Psoas muscle (tissue), 8 donors: ENCODE results near the gene CLTCL1. TPM values are rescaled to one million over a fixed set of nuclear protein-coding genes. Genes with fewer than 3 reads are reported as not detected.

Experiments used
- ATAC-seq, 4 donors: fragments of 200-7000 bp; cut with Tn5 transposase; one replicate each; pipeline ENCODE4 v1.9.1; 2020; ENCODE audit warnings: moderate library complexity in 3 of 4, mild to moderate bottlenecking in 2 of 4
- DNase-seq, 2 donors: peaks; one replicate each; pipeline ENCODE4 v3.0.0-alpha.2; 2020
- H3K27ac ChIP-seq: fragments of 200-600 bp; one replicate; pipeline ENCODE4 v1.8.0; 2022
- H3K27me3 ChIP-seq, 3 donors: fragments of 200-600 bp in 1 of 3; one replicate each; pipeline versions ENCODE4 v1.6.1 to v1.8.0; 2013 to 2022; ENCODE audit warnings: low read length in 2 of 3, mild to moderate bottlenecking in 2 of 3, moderate library complexity in 1 of 3; ENCODE audit not compliant: insufficient read depth in 3 of 3
- H3K36me3 ChIP-seq, 2 donors: fragments of 200-600 bp in 1 of 2; one replicate each; pipeline versions ENCODE4 v1.6.1 to v1.8.0; 2013 to 2022; ENCODE audit warnings: low read depth in 1 of 2, mild to moderate bottlenecking in 1 of 2, moderate library complexity in 1 of 2; ENCODE audit not compliant: insufficient read depth in 1 of 2
- H3K4me1 ChIP-seq: fragments of 200-600 bp; one replicate; pipeline ENCODE4 v1.8.0; 2022
- H3K4me3 ChIP-seq: fragments of 200-600 bp; one replicate; pipeline ENCODE4 v1.8.0; 2022; ENCODE audit warnings: mild to moderate bottlenecking
- H3K9me3 ChIP-seq: fragments of 200-600 bp; one replicate; pipeline ENCODE4 v1.8.0; 2022
- CTCF ChIP-seq: fragments of 200-600 bp; IDR thresholded peaks from one replicate; pipeline ENCODE4 v1.8.0; 2022; ENCODE audit warnings: antibody characterized with exemption
- WGBS, 3 donors: extraction: QIAGEN DNeasy Blood & Tissue Kit; methylation state at CpG; one replicate each; pipeline versions ENCODE4 v1.1.6 to v1.1.7; 2013; 5-methylcytosine and 5-hydroxymethylcytosine counted together
- intact Hi-C, 2 donors: fragments of 100-400 bp; cut with DNase I; formaldehyde crosslinking; loops; one replicate each; pipeline versions ENCODE4 v1.11.0 to v1.14.2; 2022
- polyA plus RNA-seq, 3 donors: library from polyadenylated mRNA; stranded (reverse); fragments of 200-250 nt; gene quantifications; one replicate each; pipeline ENCODE4 v1.2.3, GENCODE V29; 2013
- total RNA-seq, 4 donors: library from RNA; stranded (reverse); fragmentation: NEBNext Ultra II Directional in 2 of 4; extraction: Animal tissue kit (Norgen Biotek cat#: 25700) in 2 of 4; gene quantifications; one replicate each; pipeline versions ENCODE4 v1.2.1 to v1.2.4, GENCODE V29; 2021 to 2023
- donor health status: healthy with polysubstance abuse.
- donor health status: DM: no; HTN: no; CAD: no; lungs with moderate emphysema.
- donor health status: Bipolar disorder and iron deficiency.
- donor health status: healthy.
- donor health status: DM: yes; HTN: yes; CAD: no.
- donor health status: DM: no; HTN: no; CAD: no.
- donor health status: DM: no; HTN: no; CAD: no.
- donor health status: DM: yes; HTN: yes; CAD: no.

Gene CLTCL1
- total and polyA plus RNA-seq, 7 donors, result 16.8 to 253 (median 92.6) TPM

GRCh38 chr22:19241593-19241906 lies 50.0 kb downstream of the CLTCL1 start:
- Histone ChIP-seq H3K4me3 (no peak overlapping the region), H3K4me1 (peaks cover 19% of the 10 kb centered on the region), H3K9me3 (no peaks in the 10 kb centered on the region), H3K27ac (no peak overlapping the region), H3K36me3 (peaks cover 4 to 85% of the 10 kb centered on the region in 2 donors), H3K27me3 (no peaks in the 10 kb centered on the region)
- peak in 3 of 4 donors; percentile 14 to 21 (median 16) for ATAC-seq
- intact Hi-C loops, result no loop called here
- no peak for DNase-seq
- WGBS, 3 donors, result 82 to 91% (median 87%) methylated on average over 6 of the region's 6 CpGs
- TF ChIP-seq CTCF, result no peak

- Histone ChIP-seq H3K4me1 (peaks cover 19% of the 10 kb centered on the region), H3K4me3 (no peak overlapping the region), H3K27me3 (no peaks in the 10 kb centered on the region), H3K9me3 (no peaks in the 10 kb centered on the region), H3K27ac (peak overlapping the region; percentile 36), H3K36me3 (peaks cover 4 to 85% of the 10 kb centered on the region in 2 donors)
- intact Hi-C loops, result no loop called here
- DNase-seq (no peak), ATAC-seq (peak; percentile 28 to 48 (median 32))
- 81 to 86% (median 84%) methylated on average over 11 to 14 of the region's 14 CpGs for WGBS, 3 donors
- no peak for TF ChIP-seq CTCF
These were observed 50.5 kb downstream of the CLTCL1 start for GRCh38 chr22:19240813-19241592.

GRCh38 chr22:19239464-19239863 lies 52.1 kb downstream of the CLTCL1 start:
- 91% methylated on average over 7 of the region's 7 CpGs for WGBS, 3 donors
- H3K4me1 ChIP-seq, result peaks cover 19% of the 10 kb centered on the region
- H3K4me3 ChIP-seq, result no peak overlapping the region
- peaks cover 4 to 87% of the 10 kb centered on the region in 2 donors for H3K36me3 ChIP-seq
- ATAC-seq (no peak), DNase-seq (no peak)
- H3K27me3 ChIP-seq, result no peaks in the 10 kb centered on the region
- peak overlapping the region; percentile 58 for H3K27ac ChIP-seq
- TF ChIP-seq CTCF, result no peak
- intact Hi-C loops, result no loop called here
- H3K9me3 ChIP-seq, result no peaks in the 10 kb centered on the region

DNA sequence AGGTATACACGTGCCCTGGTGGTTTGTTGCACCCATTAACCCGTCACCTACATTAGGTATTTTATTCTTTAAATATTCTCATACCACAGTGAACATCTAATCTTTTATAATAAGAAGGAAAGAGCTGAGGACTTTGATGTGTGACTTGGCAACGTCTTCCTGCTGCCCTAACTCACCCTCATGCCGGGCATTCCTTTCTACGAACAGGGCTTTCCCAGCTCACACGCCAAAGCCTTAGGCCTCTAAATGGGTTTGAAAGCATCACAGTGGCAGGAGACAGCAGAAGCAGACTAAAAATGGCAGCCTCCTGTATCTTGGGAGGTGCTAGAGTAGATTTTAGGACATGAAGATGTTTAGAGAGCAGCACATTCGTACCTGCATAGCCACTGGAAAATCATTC lies 52.6 kb downstream of the CLTCL1 start:
- Histone ChIP-seq H3K36me3 (peaks cover 6 to 92% of the 10 kb centered on the region in 2 donors), H3K4me1 (peaks cover 19% of the 10 kb centered on the region), H3K9me3 (no peaks in the 10 kb centered on the region), H3K27me3 (no peaks in the 10 kb centered on the region), H3K4me3 (no peak overlapping the region), H3K27ac (peak overlapping the region; percentile 58)
- 31 to 46% (median 37%) methylated on average over 7 of the region's 7 CpGs for WGBS, 3 donors
- TF ChIP-seq CTCF, result no peak
- ATAC-seq (peak; percentile 30 to 73 (median 60)), DNase-seq (no peak)
- intact Hi-C loops, result no loop called here

GRCh38 chr22:19235874-19236273 lies 55.6 kb downstream of the CLTCL1 start:
- WGBS, 3 donors, result 89 to 94% (median 92%) methylated on average over 4 of the region's 4 CpGs
- DNase-seq (no peak), ATAC-seq (no peak)
- intact Hi-C loops, result no loop called here
- Histone ChIP-seq H3K27ac (peak overlapping the region; percentile 31), H3K4me3 (no peak overlapping the region), H3K27me3 (no peaks in the 10 kb centered on the region), H3K4me1 (peaks cover 19% of the 10 kb centered on the region), H3K36me3 (peaks cover 5 to 98% of the 10 kb centered on the region in 2 donors), H3K9me3 (no peaks in the 10 kb centered on the region)
- TF ChIP-seq CTCF, result no peak
